BJ (cell line): Measurements from ENCODE around the gene PLEKHA8. TPM values are rescaled to one million over a fixed set of nuclear protein-coding genes. Genes with fewer than 3 reads are reported as not detected.

ENCODE experiments used
- CTCF ChIA-PET: fragments of 350-600 bp; formaldehyde crosslinking; extraction: SDS; loops from one replicate; lab custom pipeline; 2021; ENCODE audit warnings: antibody characterized with exemption, inconsistent platforms; lab: Yijun Ruan, JAX
- POLR2A ChIA-PET: fragments of 300-600 bp; sonication (Branson Sonifier 250); formaldehyde crosslinking; extraction: SDS; loops from one replicate; lab custom pipeline; 2021; ENCODE audit warnings: antibody characterized with exemption; lab: Charles Lee
- DNase-seq: peaks from one replicate; pipeline ENCODE4 v3.0.0-alpha.2; 2011; ENCODE audit warnings: low read depth
- H3K27me3 ChIP-seq: 2 replicates; pipeline ENCODE4 v1.6.0; 2011; ENCODE audit warnings: low read length; ENCODE audit not compliant: control insufficient read depth, insufficient read depth
- H3K36me3 ChIP-seq: 2 replicates; pipeline ENCODE4 v1.5.1; 2011; ENCODE audit warnings: low read length; ENCODE audit not compliant: control insufficient read depth, insufficient read depth
- H3K4me3 ChIP-seq: 2 replicates; pipeline ENCODE4 v1.5.1; 2011; ENCODE audit warnings: low read depth, mild to moderate bottlenecking, control low read depth, low read length
- polyA plus RNA-seq: library from polyadenylated mRNA; depleted of rRNA; stranded (reverse); fragments of >200 nt; gene quantifications from 2 replicates; pipeline ENCODE4 v1.2.3, GENCODE V29; 2011
- TF ChIP-seq, protein P1 (sequence below): IDR thresholded peaks from 2 replicates; pipeline ENCODE4 v1.5.1; 2011; ENCODE audit warnings: low read depth, mild to moderate bottlenecking, control low read depth, inconsistent platforms, low read length, moderate library complexity; ENCODE audit not compliant: insufficient read depth

The PLEKHA8 gene
- polyA plus RNA-seq, 1 experiment = 4.2 TPM

DNA sequence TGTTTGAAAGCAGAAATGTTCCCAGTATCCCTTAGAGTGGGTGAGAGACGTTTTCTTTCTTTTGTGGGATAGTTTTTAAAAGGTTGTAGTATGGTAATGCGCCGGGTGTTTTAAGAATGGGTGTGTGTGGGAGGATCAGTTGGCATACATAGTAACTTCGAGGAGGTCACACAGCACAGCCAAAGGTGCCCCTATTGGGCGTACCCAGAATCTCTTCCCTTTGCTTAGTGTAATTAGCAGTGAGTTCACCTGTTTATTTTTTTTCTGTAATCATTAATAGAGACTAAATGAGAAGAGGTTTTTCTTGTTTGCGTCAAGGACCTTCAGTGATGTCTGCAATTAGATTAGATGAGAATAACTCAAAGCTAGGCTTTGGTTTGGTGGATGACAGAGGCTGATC, 1.5 kb downstream of the PLEKHA8 start:
- TF ChIP-seq, protein P1, sequence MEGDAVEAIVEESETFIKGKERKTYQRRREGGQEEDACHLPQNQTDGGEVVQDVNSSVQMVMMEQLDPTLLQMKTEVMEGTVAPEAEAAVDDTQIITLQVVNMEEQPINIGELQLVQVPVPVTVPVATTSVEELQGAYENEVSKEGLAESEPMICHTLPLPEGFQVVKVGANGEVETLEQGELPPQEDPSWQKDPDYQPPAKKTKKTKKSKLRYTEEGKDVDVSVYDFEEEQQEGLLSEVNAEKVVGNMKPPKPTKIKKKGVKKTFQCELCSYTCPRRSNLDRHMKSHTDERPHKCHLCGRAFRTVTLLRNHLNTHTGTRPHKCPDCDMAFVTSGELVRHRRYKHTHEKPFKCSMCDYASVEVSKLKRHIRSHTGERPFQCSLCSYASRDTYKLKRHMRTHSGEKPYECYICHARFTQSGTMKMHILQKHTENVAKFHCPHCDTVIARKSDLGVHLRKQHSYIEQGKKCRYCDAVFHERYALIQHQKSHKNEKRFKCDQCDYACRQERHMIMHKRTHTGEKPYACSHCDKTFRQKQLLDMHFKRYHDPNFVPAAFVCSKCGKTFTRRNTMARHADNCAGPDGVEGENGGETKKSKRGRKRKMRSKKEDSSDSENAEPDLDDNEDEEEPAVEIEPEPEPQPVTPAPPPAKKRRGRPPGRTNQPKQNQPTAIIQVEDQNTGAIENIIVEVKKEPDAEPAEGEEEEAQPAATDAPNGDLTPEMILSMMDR = 0 out of 2 replicates have a peak, but pooled peaks have one; percentile 3
- no peaks in the 10 kb centered on the region for H3K36me3 ChIP-seq
- POLR2A ChIA-PET = no interaction called here
- no peak for DNase-seq
- no peaks in the 10 kb centered on the region for H3K27me3 ChIP-seq
- peak overlapping the region; percentile 79 for H3K4me3 ChIP-seq
- CTCF ChIA-PET = interaction anchor here (1.3 to 2.1 kb wide), 3 partner anchors 9 to 32 kb away, joined by 3 to 10 read pairs (median 4); no protein-coding TSS in a partner anchor

DNA sequence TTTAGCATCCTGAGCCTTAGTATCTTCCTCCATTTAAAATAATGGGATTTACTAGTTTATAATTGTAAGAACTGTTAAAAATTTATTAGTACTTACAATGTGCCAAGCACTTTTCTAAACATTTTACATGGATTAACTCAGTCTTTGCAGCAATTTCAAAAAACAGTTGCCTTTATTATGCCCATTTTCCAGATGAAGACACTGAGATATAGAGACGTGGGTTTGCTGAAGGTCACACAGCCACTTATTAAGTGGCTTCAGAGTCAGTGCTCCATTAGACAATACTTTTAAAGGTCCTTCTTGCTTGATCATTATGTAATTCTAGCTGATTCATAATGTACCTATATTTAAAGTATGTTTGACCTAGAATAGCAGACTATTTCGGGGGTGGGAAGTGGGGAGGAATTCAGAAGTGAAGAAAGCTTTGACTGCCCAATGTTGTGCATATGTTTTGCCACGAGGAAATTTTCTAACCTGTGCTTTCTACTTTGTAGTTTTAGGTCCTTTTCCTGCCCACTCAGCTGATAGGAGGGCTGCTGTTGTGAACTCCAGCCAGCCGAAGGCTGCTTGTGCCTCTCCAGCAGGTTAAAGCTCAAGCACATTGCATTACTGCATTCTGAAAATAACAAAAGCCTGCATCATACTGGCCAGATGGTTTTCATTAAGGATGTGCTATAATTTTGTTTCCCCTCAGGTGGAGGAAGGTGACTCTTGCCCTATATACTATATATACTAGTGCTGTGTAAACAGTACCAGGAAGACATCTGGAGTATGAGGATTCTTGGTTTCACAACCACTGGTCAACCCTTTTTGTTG, 4.3 kb downstream of the PLEKHA8 start:
- TF ChIP-seq, protein P1 = no peak
- Histone ChIP-seq H3K4me3 (no peak overlapping the region), H3K27me3 (no peaks in the 10 kb centered on the region), H3K36me3 (no peaks in the 10 kb centered on the region)
- POLR2A ChIA-PET = no interaction called here
- CTCF ChIA-PET = interaction anchor here (0.7 kb wide), 1 partner anchor 42 kb away, joined by 4 read pairs; no protein-coding TSS in a partner anchor
- DNase-seq = no peak

DNA sequence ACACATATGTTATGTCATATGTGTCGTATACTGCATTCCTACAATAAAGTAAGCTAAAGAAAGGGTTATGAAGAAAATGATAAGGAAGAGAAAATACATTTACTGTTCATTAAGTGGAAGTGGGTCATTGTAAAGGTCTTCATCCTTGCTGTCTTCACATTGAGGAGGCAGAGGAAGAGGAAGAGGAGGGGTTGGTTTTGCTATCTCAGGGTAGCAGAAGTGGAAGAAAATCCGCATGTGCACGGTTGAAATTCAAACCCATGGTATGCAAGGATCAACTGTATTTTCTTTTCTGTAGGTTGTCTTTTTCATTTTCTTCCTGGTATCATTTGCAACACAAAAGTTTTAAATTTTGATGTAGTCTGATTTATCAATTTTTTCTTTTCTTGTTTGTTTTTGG, 6.3 kb downstream of the PLEKHA8 start:
- ChIA-PET POLR2A (no interaction called here), CTCF (no interaction called here)
- Histone ChIP-seq H3K4me3 (no peak overlapping the region), H3K36me3 (no peaks in the 10 kb centered on the region), H3K27me3 (no peaks in the 10 kb centered on the region)
- TF ChIP-seq, protein P1 = no peak
- DNase-seq = no peak

DNA sequence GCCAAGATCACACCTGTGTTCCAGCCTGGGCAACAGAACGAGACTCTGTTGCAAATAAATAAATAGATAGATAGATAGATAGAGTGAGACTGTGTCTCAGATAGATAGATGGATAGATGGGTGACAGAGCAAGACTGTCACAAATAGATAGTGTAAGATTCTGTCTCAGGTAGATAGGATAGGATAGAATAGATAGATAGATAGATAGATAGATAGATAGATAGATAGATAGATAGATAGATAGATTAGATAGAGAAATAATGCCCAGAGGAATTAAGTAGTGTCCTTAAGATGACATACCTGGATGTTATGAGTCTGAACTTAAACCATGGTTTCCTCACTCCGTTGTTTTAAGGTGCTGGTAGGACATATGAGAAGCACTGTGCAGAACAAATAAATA, 8.0 kb downstream of the PLEKHA8 start:
- TF ChIP-seq, protein P1 = no peak
- DNase-seq = no peak
- no peaks in the 10 kb centered on the region for H3K27me3 ChIP-seq
- CTCF ChIA-PET = interaction anchor here (0.5 kb wide), 1 partner anchor 242 kb away, joined by 3 read pairs; no protein-coding TSS in a partner anchor
- H3K36me3 ChIP-seq = no peaks in the 10 kb centered on the region
- H3K4me3 ChIP-seq = no peak overlapping the region
- POLR2A ChIA-PET = no interaction called here

DNA sequence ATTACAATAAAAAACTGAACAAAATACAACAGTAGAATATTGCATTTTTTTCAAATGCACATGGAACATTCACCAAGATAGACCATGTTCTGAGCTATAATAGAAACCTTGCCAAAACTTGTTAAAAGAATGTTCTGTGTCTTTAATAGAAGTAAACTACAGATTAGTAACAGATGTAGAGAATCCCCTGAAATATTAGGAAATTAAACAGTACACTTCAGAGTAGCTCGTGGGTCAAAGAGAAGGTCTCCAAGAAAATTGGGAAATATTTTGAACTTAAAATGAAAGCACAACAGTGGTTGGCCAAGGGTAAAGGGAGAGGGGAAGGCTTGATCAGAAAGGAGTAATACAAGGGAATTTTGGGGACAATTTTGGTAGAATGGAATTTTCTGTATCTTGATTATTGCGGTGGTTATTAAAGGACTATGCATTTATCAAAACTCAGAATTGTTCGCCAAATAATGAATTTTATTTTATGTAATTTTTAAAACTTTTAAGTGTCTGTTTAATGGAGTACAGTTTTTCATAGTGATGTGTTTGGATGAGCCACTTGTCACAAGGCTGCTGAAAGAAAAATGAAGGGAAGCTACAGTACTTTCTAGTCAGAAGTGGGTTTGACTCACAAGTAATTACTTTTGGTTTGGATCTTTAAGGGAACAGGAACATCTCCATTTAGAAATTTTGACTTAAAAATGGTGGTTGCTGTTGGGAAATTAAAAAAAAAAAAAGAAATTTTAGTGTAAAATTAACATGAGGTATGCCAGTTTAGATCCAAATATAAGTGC, 10.2 kb downstream of the PLEKHA8 start:
- Histone ChIP-seq H3K36me3 (no peaks in the 10 kb centered on the region), H3K4me3 (no peak overlapping the region), H3K27me3 (no peaks in the 10 kb centered on the region)
- POLR2A ChIA-PET = no interaction called here
- peak; percentile 67 for DNase-seq
- CTCF ChIA-PET = interaction anchor here (0.6 to 1.0 kb wide), 3 partner anchors 9 to 16 kb away, joined by 3 to 4 read pairs (median 3); no protein-coding TSS in a partner anchor
- TF ChIP-seq, protein P1 = no peak
